ENCODE results near the gene DNAL1.
A peak's percentile ranks its signal among the peaks of the same experiment; 100 is the strongest.

Gene DNAL1

DNA sequence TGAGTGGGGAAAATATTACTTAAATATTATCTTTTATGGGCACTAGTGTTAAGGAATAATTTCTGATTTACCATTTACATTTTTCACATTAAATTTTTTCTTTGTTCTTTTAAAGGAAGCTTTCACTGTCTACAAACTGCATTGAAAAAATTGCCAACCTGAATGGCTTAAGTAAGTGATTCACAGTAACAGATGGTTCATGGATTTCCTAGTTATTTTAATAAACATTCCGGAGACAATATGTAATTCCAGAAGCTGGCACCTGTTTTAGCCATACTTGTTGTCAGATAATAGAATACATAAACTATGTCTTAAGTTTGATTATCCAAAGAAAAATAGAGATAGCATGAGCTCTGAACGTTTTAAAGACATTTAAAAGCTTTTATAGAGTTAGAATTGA is 17.1 kb downstream of the DNAL1 start:
- H3K9me3 Mint-ChIP-seq, result no peaks in the 10 kb centered on the region
- no peak overlapping the region for H3K4me3 Mint-ChIP-seq
- H3K4me1 Mint-ChIP-seq (ENCODE audit: low read depth in 2 of 2), result no peaks in the 10 kb centered on the region
- no peaks in the 10 kb centered on the region for H3K27me3 Mint-ChIP-seq
- ATAC-seq (replicated peaks) (no peak), DNase-seq (no peak)
- H3K27ac Mint-ChIP-seq, result no peak overlapping the region
- peaks cover 11% of the 10 kb centered on the region for H3K36me3 Mint-ChIP-seq (ENCODE audit: insufficient read depth)

DNA sequence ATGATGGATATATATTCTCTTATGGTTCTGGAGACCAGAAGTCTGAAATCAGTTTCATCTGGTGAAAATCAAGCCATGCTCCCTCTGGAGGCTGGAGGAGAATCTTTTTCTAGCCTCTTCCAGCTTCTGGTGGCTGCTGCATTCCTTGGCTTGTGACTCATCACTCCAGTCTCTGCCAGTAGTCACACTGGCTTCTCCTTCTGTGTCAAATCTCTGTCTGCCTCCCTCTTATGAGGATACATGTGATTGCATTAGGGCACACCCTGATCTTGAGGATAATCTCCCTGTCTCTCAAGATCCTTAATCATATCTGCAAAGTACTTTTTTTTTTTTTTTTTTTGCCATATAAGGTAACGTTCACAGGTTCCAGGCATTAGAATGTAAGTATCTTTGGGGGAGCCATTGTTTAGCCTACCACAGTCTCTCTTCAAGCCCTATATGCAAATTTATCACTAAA is 17.7 kb downstream of the DNAL1 start:
- no peak for DNase-seq
- Mint-ChIP-seq H3K27me3 (no peaks in the 10 kb centered on the region), H3K9me3 (no peaks in the 10 kb centered on the region), H3K27ac (no peak overlapping the region), H3K4me1 (ENCODE audit: low read depth in 2 of 2) (no peaks in the 10 kb centered on the region), H3K36me3 (ENCODE audit: insufficient read depth) (peaks cover 10% of the 10 kb centered on the region), H3K4me3 (no peak overlapping the region)
- ATAC-seq (replicated peaks), result no peak

DNA sequence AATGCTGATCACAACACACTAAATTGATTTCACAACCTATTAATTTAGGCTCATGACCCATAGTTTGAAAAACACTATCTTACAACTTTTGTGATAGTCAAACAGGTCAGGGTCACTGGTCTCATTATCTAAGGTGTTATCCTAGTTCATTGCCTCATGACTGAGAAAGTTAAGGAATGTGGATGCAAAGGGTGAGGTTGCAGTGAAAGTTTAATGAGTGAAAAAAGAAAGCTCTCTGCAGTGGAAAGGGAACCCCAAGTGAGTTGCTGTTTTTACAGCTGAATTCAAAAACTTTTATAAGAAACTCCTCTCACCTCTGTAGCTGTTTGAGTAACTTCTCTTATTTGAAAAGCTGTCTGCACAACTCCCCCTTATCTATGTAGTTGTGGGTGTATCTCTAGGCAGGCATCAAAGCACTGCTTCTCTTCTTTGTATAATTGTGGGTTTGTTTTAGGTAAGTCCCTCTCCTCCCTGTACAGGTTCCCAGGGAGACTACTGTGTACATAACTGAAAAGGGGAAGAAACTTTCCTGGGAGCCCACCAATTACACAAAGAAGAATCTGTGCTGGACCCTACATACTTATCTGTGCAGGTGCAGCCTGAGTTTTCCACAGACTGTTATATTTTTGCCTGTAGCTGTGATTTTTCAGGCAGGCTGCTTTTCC is 18.9 kb downstream of the DNAL1 start:
- Mint-ChIP-seq H3K27me3 (no peaks in the 10 kb centered on the region), H3K9me3 (no peaks in the 10 kb centered on the region), H3K4me1 (ENCODE audit: low read depth in 2 of 2) (no peaks in the 10 kb centered on the region), H3K4me3 (no peak overlapping the region), H3K27ac (no peak overlapping the region), H3K36me3 (ENCODE audit: insufficient read depth) (peaks cover 7% of the 10 kb centered on the region)
- ATAC-seq (replicated peaks) (no peak), DNase-seq (no peak)

DNA sequence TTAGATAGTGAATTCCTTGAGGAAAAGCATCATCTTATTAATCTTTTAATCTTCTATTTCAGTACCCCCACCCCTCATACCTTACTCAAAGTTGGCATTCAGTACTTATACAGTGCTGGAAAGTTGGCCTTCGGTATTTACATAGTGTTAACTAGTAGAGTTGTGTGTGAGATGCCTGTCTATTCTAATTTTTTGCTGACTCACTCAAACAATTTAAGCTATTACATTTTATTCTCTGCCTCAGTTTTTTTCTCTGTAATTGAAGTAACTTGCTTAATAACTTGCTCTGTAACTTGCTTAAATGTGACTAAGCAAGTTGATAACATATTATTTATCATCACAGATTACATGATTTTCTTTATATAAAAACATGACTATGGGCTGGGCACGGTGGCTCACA is 20.3 kb downstream of the DNAL1 start:
- no peak overlapping the region for H3K27ac Mint-ChIP-seq
- DNase-seq (no peak), ATAC-seq (replicated peaks) (no peak)
- H3K27me3 Mint-ChIP-seq, result no peaks in the 10 kb centered on the region
- peaks cover 3% of the 10 kb centered on the region for H3K36me3 Mint-ChIP-seq (ENCODE audit: insufficient read depth)
- no peaks in the 10 kb centered on the region for H3K4me1 Mint-ChIP-seq (ENCODE audit: low read depth in 2 of 2)
- H3K4me3 Mint-ChIP-seq, result no peak overlapping the region
- H3K9me3 Mint-ChIP-seq, result no peaks in the 10 kb centered on the region

DNA sequence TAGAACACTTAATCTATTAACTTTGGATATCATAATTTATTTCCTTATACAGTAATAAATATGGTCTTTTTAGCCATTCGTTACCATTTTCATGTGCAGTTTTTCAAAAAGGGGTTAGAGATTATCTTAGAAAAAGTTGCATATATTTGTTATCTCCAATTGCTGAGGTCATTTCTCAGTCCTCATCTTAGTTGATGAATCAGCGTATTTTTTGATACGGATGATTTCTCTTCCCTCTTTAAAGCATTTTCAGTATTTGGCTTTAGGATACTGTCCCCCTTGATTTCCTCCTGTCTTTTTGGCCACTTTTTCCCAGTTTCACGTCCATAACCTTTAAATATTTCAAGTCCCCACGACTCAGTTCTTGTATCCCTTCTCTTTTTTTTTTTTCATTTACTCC is 21.8 kb downstream of the DNAL1 start:
- Mint-ChIP-seq H3K9me3 (no peaks in the 10 kb centered on the region), H3K4me1 (ENCODE audit: low read depth in 2 of 2) (no peaks in the 10 kb centered on the region), H3K27me3 (no peaks in the 10 kb centered on the region), H3K36me3 (ENCODE audit: insufficient read depth) (peaks cover 3% of the 10 kb centered on the region), H3K4me3 (no peak overlapping the region), H3K27ac (peak overlapping the region in 1 of 2 donors; percentile 13)
- ATAC-seq (replicated peaks) (no peak), DNase-seq (no peak)

DNA sequence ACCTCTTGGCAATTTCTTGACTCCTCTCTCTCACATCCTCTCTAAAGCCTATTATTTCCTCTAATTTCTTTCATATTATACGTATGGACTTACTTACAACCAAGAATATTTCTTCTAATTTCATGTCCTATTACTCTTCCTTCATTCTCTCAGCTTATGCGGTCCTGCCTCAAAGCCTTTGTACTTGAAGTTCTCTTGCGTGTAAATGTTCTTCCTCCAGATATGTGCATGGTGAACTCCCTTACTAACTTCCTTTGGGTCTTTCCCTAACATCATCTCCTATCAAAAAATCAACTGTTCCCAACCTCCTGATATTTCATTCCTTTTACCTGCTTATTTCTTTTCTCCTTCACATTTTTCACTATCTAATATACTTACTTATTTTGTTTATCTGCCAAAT is 23.1 kb downstream of the DNAL1 start:
- no peak overlapping the region for H3K27ac Mint-ChIP-seq
- no peaks in the 10 kb centered on the region for H3K27me3 Mint-ChIP-seq
- ATAC-seq (replicated peaks), result no peak

DNA sequence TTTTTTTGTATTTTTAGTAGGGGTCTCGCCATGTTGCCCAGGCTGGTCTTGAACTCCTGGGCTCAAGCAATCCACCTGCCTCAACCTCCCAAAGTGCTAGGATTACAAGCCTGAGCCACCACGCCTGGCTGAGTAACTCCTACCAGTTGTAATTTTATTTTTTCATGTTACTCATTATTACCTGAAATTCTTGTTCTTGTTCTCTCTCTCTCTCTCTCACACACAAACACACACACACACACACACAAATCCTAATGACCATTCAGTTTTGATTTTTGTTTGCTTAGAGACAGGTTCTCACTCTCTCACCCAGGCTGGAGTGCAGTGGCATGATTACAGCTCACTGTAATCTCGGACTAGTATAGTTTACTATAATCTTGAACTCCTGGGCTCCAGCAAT is 30.2 kb downstream of the DNAL1 start:
- H3K27me3 Mint-ChIP-seq, result no peaks in the 10 kb centered on the region
- H3K36me3 Mint-ChIP-seq (ENCODE audit: insufficient read depth), result no peaks in the 10 kb centered on the region
- H3K4me3 Mint-ChIP-seq, result no peak overlapping the region
- H3K9me3 Mint-ChIP-seq, result no peaks in the 10 kb centered on the region
- H3K4me1 Mint-ChIP-seq (ENCODE audit: low read depth in 2 of 2), result no peaks in the 10 kb centered on the region
- DNase-seq (no peak), ATAC-seq (replicated peaks) (no peak)
- H3K27ac Mint-ChIP-seq, result no peak overlapping the region

More for the DNA sequence above, 23.1 kb downstream of the DNAL1 start:
- H3K36me3 Mint-ChIP-seq (ENCODE audit: insufficient read depth), result peaks cover 3% of the 10 kb centered on the region
- no peaks in the 10 kb centered on the region for H3K9me3 Mint-ChIP-seq
- H3K4me3 Mint-ChIP-seq, result no peak overlapping the region
- H3K4me1 Mint-ChIP-seq (ENCODE audit: low read depth in 2 of 2), result no peaks in the 10 kb centered on the region
- no peak for DNase-seq

DNA sequence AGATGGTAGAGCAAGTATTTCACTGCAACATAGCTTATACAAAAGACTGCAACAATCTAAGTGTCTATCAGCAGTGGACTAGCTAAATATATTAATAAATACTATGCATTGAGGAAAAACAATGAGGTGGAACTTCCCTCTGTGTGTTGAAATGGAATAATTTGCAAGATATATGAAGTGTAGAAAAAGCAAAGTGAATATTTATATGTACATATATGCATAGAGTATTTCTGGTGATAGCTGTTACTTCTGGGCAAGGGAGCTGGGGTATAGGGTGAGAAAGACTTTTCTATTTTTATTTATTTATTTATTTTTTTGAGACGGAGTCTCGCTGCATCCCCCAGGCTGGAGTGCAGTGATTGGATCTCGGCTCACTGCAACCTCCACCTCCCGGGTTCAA is 33.9 kb downstream of the DNAL1 start:
- Mint-ChIP-seq H3K27me3 (no peaks in the 10 kb centered on the region), H3K27ac (no peak overlapping the region), H3K4me1 (ENCODE audit: low read depth in 2 of 2) (no peaks in the 10 kb centered on the region), H3K4me3 (no peak overlapping the region), H3K36me3 (ENCODE audit: insufficient read depth) (peaks cover 2% of the 10 kb centered on the region), H3K9me3 (no peaks in the 10 kb centered on the region)
- DNase-seq (no peak), ATAC-seq (replicated peaks) (no peak)

DNA sequence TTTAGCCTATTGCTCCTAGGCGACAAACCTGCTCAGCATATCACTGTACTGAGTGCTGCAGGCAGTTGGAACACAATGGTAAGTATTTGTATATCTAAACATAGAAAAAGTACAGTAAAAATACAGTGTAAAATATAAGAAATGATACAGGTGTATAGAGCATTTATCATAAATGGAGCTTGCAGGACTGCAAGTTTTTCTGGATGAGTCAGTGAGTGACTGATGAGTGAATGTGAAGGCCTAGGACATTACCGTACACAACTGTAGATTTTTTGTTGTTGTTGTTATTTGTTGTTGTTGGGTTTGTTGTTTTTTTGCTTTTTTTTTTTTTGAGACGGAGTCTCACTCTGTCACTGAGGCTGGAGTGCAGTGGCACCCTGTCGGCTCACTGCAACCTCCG is 36.0 kb downstream of the DNAL1 start:
- Mint-ChIP-seq H3K9me3 (no peaks in the 10 kb centered on the region), H3K4me1 (ENCODE audit: low read depth in 2 of 2) (no peaks in the 10 kb centered on the region), H3K27me3 (no peaks in the 10 kb centered on the region), H3K4me3 (no peak overlapping the region), H3K36me3 (ENCODE audit: insufficient read depth) (peaks cover 2% of the 10 kb centered on the region), H3K27ac (no peak overlapping the region)
- ATAC-seq (replicated peaks), result no peak
- no peak for DNase-seq

DNA sequence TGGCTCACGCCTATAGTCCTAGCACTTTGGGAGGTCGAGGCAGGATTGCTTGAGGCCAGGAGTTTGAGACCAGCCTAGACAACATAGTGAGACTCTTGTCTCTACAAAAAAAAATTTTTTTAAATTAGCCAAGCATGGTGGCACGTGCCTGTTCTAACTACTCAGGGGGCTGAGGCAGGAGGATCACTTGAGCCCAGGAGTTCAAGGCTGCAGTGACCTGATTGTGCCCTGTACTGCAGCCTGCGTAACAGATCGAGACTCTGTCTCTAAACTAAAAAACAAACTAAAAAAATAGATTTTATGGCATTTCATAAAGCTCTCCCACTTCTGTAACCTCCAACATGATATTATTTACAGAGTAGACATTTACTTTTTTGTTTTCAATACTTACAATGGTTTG is 39.8 kb downstream of the DNAL1 start:
- Mint-ChIP-seq H3K27ac (no peak overlapping the region), H3K4me1 (ENCODE audit: low read depth in 2 of 2) (no peaks in the 10 kb centered on the region), H3K36me3 (ENCODE audit: insufficient read depth) (peaks cover 5% of the 10 kb centered on the region), H3K9me3 (no peaks in the 10 kb centered on the region), H3K27me3 (no peaks in the 10 kb centered on the region), H3K4me3 (no peak overlapping the region)
- ATAC-seq (replicated peaks) (no peak), DNase-seq (no peak)

DNA sequence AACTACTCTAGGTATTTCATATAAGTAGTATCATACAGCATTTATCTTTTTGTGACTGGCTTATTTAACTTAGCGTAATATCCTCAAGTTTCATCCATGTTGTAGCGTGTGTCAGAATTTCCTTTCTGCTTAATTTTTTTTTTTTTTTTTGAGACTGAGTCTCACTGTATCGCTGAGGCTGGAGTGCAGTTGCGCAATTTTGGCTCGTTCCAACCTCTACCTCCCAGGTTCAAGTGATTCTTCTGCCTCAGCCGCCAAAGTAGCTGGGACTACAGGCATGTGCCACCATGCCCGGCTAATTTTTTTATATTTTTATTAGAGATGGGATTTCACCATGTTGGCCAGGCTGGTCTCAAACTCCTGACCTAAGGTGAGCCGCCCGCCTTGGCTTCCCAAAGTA is 40.5 kb downstream of the DNAL1 start:
- no peaks in the 10 kb centered on the region for H3K4me1 Mint-ChIP-seq (ENCODE audit: low read depth in 2 of 2)
- no peak for DNase-seq

DNA sequence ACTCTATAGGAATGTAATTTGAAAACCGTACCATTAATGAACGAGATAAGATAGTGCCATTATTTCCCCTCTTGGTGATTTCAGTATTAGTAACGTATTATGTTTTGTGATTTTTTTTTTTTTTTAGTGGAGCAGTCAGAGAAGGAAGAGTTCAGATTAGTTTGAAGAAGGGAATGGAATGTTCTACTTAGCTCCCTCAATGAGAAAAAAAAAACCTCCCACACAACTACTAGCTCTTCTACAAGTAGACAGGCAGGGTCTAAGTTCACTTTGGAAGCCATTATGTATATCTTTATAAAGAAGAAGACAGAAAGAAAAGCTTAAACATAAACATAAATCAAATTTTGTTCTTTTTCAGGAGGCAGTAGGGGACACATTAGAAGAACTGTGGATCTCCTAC is 42.1 kb downstream of the DNAL1 start:
- DNase-seq (no peak), ATAC-seq (replicated peaks) (no peak)
- no peaks in the 10 kb centered on the region for H3K4me1 Mint-ChIP-seq (ENCODE audit: low read depth in 2 of 2)
- H3K9me3 Mint-ChIP-seq, result no peaks in the 10 kb centered on the region
- no peak overlapping the region for H3K4me3 Mint-ChIP-seq
- H3K36me3 Mint-ChIP-seq (ENCODE audit: insufficient read depth), result peaks cover 5% of the 10 kb centered on the region
- no peak overlapping the region for H3K27ac Mint-ChIP-seq
- H3K27me3 Mint-ChIP-seq, result no peaks in the 10 kb centered on the region

More for the DNA sequence above, 40.5 kb downstream of the DNAL1 start:
- no peaks in the 10 kb centered on the region for H3K27me3 Mint-ChIP-seq
- no peak overlapping the region for H3K27ac Mint-ChIP-seq
- H3K36me3 Mint-ChIP-seq (ENCODE audit: insufficient read depth), result peaks cover 5% of the 10 kb centered on the region
- no peak for ATAC-seq (replicated peaks)
- H3K4me3 Mint-ChIP-seq, result no peak overlapping the region
- H3K9me3 Mint-ChIP-seq, result no peaks in the 10 kb centered on the region

DNA sequence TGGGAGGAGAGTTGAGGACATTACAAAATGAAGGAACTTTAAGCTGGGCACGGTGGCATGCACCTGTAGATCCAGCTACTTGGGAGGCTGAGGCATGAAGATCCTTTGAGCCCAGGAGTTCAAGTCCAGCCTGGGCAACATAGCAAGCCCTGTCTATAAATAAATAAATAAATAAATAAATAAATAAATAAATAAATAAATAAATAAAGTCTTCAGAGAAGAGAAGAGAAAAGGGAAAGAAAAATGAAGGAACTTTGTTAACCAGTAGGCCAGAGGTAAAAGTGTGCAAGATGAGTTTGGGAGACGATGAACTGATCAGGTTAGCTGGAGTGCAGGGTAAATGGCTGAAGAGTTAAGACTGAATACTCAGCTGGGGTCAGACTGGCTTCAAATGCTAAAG is 49.3 kb downstream of the DNAL1 start:
- Mint-ChIP-seq H3K4me3 (no peak overlapping the region), H3K9me3 (no peaks in the 10 kb centered on the region), H3K27me3 (no peaks in the 10 kb centered on the region), H3K27ac (no peak overlapping the region), H3K4me1 (ENCODE audit: low read depth in 2 of 2) (no peaks in the 10 kb centered on the region), H3K36me3 (ENCODE audit: insufficient read depth) (peaks cover 4% of the 10 kb centered on the region)
- DNase-seq (no peak), ATAC-seq (replicated peaks) (no peak)

DNA sequence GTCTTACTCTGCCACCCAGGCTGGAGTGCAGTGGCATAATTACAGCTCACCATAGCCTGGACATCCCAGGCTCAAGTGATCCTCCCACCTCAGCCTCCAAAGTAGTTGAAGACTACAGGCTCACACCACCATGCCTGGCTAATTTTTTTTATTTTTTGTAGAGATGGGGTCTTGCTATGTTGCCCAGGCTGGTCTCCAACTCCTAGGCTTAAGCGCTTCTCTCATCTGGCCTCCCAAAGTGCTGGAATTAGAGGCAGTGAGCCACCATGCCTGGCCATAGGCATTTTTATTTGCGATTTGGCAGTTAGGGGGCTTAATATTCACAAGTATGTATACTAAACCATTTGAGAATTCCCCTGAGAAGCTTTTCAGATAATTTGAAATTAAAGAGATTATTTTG is 50.3 kb downstream of the DNAL1 start:
- Mint-ChIP-seq H3K9me3 (no peaks in the 10 kb centered on the region), H3K4me1 (ENCODE audit: low read depth in 2 of 2) (no peaks in the 10 kb centered on the region), H3K4me3 (no peak overlapping the region), H3K36me3 (ENCODE audit: insufficient read depth) (peaks cover 4% of the 10 kb centered on the region), H3K27ac (no peak overlapping the region), H3K27me3 (no peaks in the 10 kb centered on the region)
- no peak for ATAC-seq (replicated peaks)
- no peak for DNase-seq

DNA sequence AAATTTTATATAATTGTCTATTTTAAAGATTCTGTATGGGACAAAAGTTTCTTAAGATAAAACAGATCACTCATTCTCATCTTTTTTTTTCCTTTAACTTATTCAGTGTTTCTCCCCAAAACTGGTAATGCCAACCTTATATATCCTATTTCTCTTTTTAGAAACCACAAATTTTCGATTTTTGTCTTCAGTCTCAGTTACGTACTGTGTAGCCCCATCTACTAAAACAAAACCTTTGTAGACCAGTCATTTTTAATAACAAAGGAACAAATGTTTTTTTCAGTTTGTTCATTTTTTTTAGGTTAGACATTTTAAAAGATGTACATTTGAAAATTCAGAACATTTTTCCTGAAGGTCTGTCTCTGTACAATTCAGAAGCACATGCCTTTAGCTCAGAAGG is 51.2 kb downstream of the DNAL1 start:
- ATAC-seq (replicated peaks) (no peak), DNase-seq (no peak)
- Mint-ChIP-seq H3K27me3 (no peaks in the 10 kb centered on the region), H3K4me1 (ENCODE audit: low read depth in 2 of 2) (no peaks in the 10 kb centered on the region), H3K36me3 (ENCODE audit: insufficient read depth) (peaks cover 4% of the 10 kb centered on the region), H3K27ac (no peak overlapping the region), H3K9me3 (no peaks in the 10 kb centered on the region), H3K4me3 (no peak overlapping the region)
